ENCODE results near the gene XCR1.

XCR1 gene

GRCh38 chr3:46036191-46036590 lies 8.9 kb upstream of the XCR1 start:
- no peak for DNase-seq (ENCODE audit: low read depth)
- TF ChIP-seq CTCF (conservative IDR thresholded peaks at IDR 0.05; ENCODE audit: low read length), result no peak
- no peak overlapping the region for H3K4me3 ChIP-seq (ENCODE audit: low read length)

- no peak overlapping the region for H3K4me3 ChIP-seq (ENCODE audit: low read length)
- no peak for TF ChIP-seq CTCF (conservative IDR thresholded peaks at IDR 0.05; ENCODE audit: low read length)
These were observed 4.5 kb upstream of the XCR1 start for GRCh38 chr3:46031747-46032146.

GRCh38 chr3:46031269-46031668 lies 4.0 kb upstream of the XCR1 start:
- no peak for DNase-seq (ENCODE audit: low read depth)
- H3K4me3 ChIP-seq (ENCODE audit: low read length), result no peak overlapping the region
- no peak for TF ChIP-seq CTCF (conservative IDR thresholded peaks at IDR 0.05; ENCODE audit: low read length)

More at GRCh38 chr3:46031747-46032146, 4.5 kb upstream of the XCR1 start:
- DNase-seq (ENCODE audit: low read depth), result no peak

GRCh38 chr3:46030626-46031025 lies 3.3 kb upstream of the XCR1 start:
- no peak overlapping the region for H3K4me3 ChIP-seq (ENCODE audit: low read length)
- no peak for DNase-seq (ENCODE audit: low read depth)
- no peak for TF ChIP-seq CTCF (conservative IDR thresholded peaks at IDR 0.05; ENCODE audit: low read length)

- no peak for DNase-seq (ENCODE audit: low read depth)
- no peak overlapping the region for H3K4me3 ChIP-seq (ENCODE audit: low read length)
- TF ChIP-seq CTCF (conservative IDR thresholded peaks at IDR 0.05; ENCODE audit: low read length), result no peak
These were observed 2.8 kb upstream of the XCR1 start for GRCh38 chr3:46029953-46030543.

- TF ChIP-seq CTCF (conservative IDR thresholded peaks at IDR 0.05; ENCODE audit: low read length), result no peak
- no peak overlapping the region for H3K4me3 ChIP-seq (ENCODE audit: low read length)
- DNase-seq (ENCODE audit: low read depth), result no peak
These were observed 584 bp upstream of the XCR1 start for GRCh38 chr3:46027736-46028397.

- no peak for DNase-seq (ENCODE audit: low read depth)
- no peak overlapping the region for H3K4me3 ChIP-seq (ENCODE audit: low read length)
- no peak for TF ChIP-seq CTCF (conservative IDR thresholded peaks at IDR 0.05; ENCODE audit: low read length)
These were observed 2.1 kb downstream of the XCR1 start for GRCh38 chr3:46025139-46025538.
